Breast epithelium (tissue), 4 donors: ENCODE results near the gene LZTS3. TPM values are rescaled to one million over a fixed set of nuclear protein-coding genes. Genes with fewer than 3 reads are reported as not detected.
"Not testable (repeated sequence)": the region's sequence is repeated elsewhere in the genome, so short reads cannot be mapped to it uniquely, and the experiment has no call there.

Source experiments
- DNase-seq, 2 donors: peaks; one replicate each; pipeline ENCODE4 v3.0.0-alpha.2; 2019; ENCODE audit warnings: low spot score in 2 of 2
- H3K27ac ChIP-seq, 2 donors: fragments of 200-600 bp; sonication (generic) in 1 of 2; one replicate each; pipeline ENCODE4 v1.5.1; 2016 to 2019; ENCODE audit warnings: mild to moderate bottlenecking in 1 of 2
- H3K27me3 ChIP-seq, 2 donors: fragments of 200-600 bp; sonication (generic) in 1 of 2; one replicate each; pipeline versions ENCODE4 v1.5.1 to v1.6.0; 2017 to 2019; ENCODE audit warnings: control low read depth in 1 of 2, mild to moderate bottlenecking in 1 of 2
- H3K36me3 ChIP-seq: fragments of 200-600 bp; one replicate; pipeline ENCODE4 v1.5.1; 2019
- H3K4me1 ChIP-seq, 2 donors: fragments of 200-600 bp; sonication (generic); one replicate each; pipeline ENCODE4 v1.5.1; 2016 to 2019; ENCODE audit warnings: control low read depth in 1 of 2
- H3K4me3 ChIP-seq, 3 donors: fragments of 200-600 bp; sonication (generic); 1 replicate in 2 of 3; 2 replicates in 1 of 3; pipeline ENCODE4 v1.5.1; 2016 to 2019; ENCODE audit warnings: mild to moderate bottlenecking in 3 of 3, moderate library complexity in 2 of 3
- H3K9me3 ChIP-seq, 2 donors: fragments of 200-600 bp; sonication (generic) in 1 of 2; one replicate each; pipeline ENCODE4 v1.5.1; 2016 to 2019; ENCODE audit warnings: control low read depth in 1 of 2
- POLR2A ChIP-seq: fragments of 450-650 bp; IDR thresholded peaks from one replicate; pipeline ENCODE4 v1.6.1; 2016; ENCODE audit warnings: antibody characterized with exemption, mild to moderate bottlenecking, moderate library complexity
- POLR2AphosphoS5 ChIP-seq, 3 donors: sonication (generic); formaldehyde crosslinking; IDR thresholded peaks; one replicate each; pipeline ENCODE4 v1.6.1; 2017; ENCODE audit warnings: antibody characterized with exemption in 3 of 3
- intact Hi-C: fragments of 100-400 bp; cut with DNase I; formaldehyde crosslinking; loops from one replicate; pipeline ENCODE4 v1.15.1; 2023; ENCODE audit warnings: low total_unique reads
- total RNA-seq, 3 donors: library from RNA; depleted of rRNA; stranded (reverse); fragments of >200 nt; gene quantifications; one replicate each; pipeline ENCODE4 v1.1.0, GENCODE V29; 2016
- TF ChIP-seq, protein P1 (sequence below), 3 donors: fragments of 450-650 bp; IDR thresholded peaks; one replicate each; pipeline ENCODE4 v1.5.1; 2016 to 2017; ENCODE audit warnings: antibody characterized with exemption in 3 of 3, mild to moderate bottlenecking in 3 of 3, moderate library complexity in 3 of 3

Gene LZTS3
- total RNA-seq, 3 donors from 2014 or later, result 9.3 to 12.1 (median 11.3) TPM

GRCh38 chr20:3129094-3129493, 44.3 kb downstream of the LZTS3 start:
- no peak for DNase-seq
- Histone ChIP-seq H3K27me3 (no peaks in the 10 kb centered on the region), H3K27ac (no peak overlapping the region), H3K36me3 (no peaks in the 10 kb centered on the region), H3K4me3 (no peak overlapping the region), H3K9me3 (no peaks in the 10 kb centered on the region), H3K4me1 (no peaks in the 10 kb centered on the region)
- intact Hi-C loops, result no loop called here
- TF ChIP-seq POLR2AphosphoS5 (IDR thresholded peaks at IDR 0.05) (no peak), POLR2A (no peak)
- TF ChIP-seq, protein P1, sequence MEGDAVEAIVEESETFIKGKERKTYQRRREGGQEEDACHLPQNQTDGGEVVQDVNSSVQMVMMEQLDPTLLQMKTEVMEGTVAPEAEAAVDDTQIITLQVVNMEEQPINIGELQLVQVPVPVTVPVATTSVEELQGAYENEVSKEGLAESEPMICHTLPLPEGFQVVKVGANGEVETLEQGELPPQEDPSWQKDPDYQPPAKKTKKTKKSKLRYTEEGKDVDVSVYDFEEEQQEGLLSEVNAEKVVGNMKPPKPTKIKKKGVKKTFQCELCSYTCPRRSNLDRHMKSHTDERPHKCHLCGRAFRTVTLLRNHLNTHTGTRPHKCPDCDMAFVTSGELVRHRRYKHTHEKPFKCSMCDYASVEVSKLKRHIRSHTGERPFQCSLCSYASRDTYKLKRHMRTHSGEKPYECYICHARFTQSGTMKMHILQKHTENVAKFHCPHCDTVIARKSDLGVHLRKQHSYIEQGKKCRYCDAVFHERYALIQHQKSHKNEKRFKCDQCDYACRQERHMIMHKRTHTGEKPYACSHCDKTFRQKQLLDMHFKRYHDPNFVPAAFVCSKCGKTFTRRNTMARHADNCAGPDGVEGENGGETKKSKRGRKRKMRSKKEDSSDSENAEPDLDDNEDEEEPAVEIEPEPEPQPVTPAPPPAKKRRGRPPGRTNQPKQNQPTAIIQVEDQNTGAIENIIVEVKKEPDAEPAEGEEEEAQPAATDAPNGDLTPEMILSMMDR (IDR thresholded peaks at IDR 0.05), result no peak

- H3K4me3 ChIP-seq, result no peak overlapping the region
- H3K9me3 ChIP-seq, result no peaks in the 10 kb centered on the region
- H3K27me3 ChIP-seq, result no peaks in the 10 kb centered on the region
- DNase-seq, result no peak
- no peaks in the 10 kb centered on the region for H3K4me1 ChIP-seq
- H3K27ac ChIP-seq, result no peak overlapping the region
- TF ChIP-seq, protein P1 (IDR thresholded peaks at IDR 0.05), result no peak
- TF ChIP-seq POLR2AphosphoS5 (IDR thresholded peaks at IDR 0.05) (no peak), POLR2A (no peak)
- no peaks in the 10 kb centered on the region for H3K36me3 ChIP-seq
- intact Hi-C loops, result no loop called here
Observed at GRCh38 chr20:3128275-3128984, 44.9 kb downstream of the LZTS3 start.

DNA sequence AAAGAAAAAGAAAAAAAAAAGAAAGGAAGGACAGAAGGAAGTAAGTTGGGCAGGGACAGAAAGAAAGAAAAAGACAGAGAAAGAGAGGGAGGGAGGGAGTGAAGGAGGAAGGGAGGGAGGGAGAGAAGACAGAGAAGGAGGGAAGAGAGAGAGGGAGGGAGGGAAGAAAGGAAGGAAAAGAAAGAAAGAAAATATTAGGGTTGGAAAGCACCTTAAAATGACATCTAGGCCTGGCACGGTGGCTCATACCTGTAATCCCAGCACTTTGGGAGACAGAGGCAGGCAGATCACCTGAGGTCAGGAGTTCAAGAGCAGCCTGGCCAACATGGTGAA, 46.9 kb downstream of the LZTS3 start:
- Histone ChIP-seq H3K9me3 (no peaks in the 10 kb centered on the region), H3K27me3 (no peaks in the 10 kb centered on the region), H3K36me3 (no peaks in the 10 kb centered on the region), H3K4me1 (no peaks in the 10 kb centered on the region), H3K27ac (no peak overlapping the region), H3K4me3 (no peak overlapping the region)
- no peak for DNase-seq
- intact Hi-C loops, result no loop called here
- no peak for TF ChIP-seq POLR2A
- no peak for TF ChIP-seq POLR2AphosphoS5 (IDR thresholded peaks at IDR 0.05)
- TF ChIP-seq, protein P1 (IDR thresholded peaks at IDR 0.05), result no peak

DNA sequence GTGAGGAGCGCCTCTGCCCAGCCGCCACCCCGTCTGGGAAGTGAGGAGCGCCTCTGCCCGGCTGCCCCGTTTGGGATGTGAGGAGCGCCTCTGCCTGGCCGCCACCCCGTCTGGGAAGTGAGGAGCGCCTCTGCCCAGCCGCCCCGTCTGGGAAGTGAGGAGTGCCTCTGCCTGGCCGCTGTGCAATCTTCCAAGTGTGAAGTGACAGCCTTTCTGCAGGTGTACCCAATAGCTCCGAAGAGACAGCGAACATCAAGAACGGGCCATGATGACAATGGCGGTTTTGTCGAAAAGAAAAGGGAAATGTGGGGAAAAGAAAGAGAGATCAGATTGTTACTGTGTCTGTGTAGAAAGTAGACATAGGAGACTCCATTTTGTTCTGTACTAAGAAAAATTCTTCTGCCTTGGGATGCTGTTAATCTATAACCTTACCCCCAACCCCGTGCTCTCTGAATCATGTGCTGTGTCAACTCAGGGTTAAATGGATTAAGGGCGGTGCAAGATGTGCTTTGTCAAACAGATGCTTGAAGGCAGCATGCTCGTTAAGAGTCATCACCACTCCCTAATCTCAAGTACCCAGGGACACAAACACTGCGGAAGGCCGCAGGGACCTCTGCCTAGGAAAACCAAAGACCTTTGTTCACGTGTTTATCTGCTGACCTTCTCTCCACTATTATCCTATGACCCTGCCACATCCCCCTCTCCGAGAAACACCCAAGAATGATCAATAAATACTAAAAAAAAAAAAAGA, 47.4 kb downstream of the LZTS3 start:
- H3K4me1 ChIP-seq, DNase-seq, intact Hi-C loops, H3K36me3 ChIP-seq, H3K4me3 ChIP-seq, H3K27ac ChIP-seq, H3K9me3 ChIP-seq, H3K27me3 ChIP-seq: not testable (repeated sequence)

DNA sequence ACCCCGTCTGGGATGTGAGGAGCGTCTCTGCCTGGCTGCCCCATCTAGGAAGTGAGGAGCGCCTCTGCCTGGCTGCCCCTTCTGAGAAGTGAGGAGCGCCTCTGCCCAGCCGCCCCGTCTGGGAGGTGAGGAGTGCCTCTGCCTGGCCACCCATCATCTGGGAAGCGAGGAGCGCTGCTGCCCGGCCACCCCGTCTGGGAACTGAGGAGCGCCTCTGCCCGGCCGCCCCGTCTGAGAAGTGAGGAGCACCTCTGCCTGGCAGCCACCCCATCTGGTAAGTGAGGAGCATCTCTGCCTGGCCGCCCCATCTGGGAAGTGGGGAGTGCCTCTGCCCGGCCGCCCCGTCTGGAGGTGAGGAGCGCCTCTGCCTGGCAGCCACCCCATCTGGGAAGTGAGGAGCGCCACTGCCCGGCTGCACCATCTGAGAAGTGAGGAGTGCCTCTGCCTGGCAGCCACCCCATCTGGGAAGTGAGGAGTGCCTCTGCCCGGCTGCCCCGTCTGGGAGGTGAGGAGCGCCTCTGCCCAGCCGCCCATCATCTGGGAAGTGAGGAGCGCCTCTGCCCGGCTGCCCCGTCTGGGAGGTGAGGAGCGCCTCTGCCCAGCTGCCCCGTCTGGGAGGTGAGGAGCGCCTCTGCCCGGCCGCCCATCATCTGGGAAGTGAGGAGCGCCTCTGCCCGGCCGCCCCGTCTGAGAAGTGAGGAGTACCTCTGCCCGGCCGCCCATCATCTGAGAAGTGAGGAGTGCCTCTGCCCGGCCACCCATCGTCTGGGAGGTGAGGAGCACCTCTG, 48.4 kb downstream of the LZTS3 start:
- intact Hi-C loops, result loop anchor here (5.0 kb wide), 1 partner anchor 888 kb away; no protein-coding TSS in a partner anchor
- not testable (repeated sequence) for H3K9me3 ChIP-seq, H3K4me1 ChIP-seq, DNase-seq, H3K36me3 ChIP-seq, H3K27me3 ChIP-seq, H3K4me3 ChIP-seq, H3K27ac ChIP-seq

GRCh38 chr20:3124163-3124562, 49.2 kb downstream of the LZTS3 start:
- not testable (repeated sequence) for H3K27ac ChIP-seq, H3K36me3 ChIP-seq, H3K4me3 ChIP-seq, H3K4me1 ChIP-seq, DNase-seq, H3K9me3 ChIP-seq, H3K27me3 ChIP-seq
- intact Hi-C loops, result loop anchor here (5.0 kb wide), 1 partner anchor 887 kb away; no protein-coding TSS in a partner anchor
